ENCODE measurements around the gene TIMM13.

DNA sequence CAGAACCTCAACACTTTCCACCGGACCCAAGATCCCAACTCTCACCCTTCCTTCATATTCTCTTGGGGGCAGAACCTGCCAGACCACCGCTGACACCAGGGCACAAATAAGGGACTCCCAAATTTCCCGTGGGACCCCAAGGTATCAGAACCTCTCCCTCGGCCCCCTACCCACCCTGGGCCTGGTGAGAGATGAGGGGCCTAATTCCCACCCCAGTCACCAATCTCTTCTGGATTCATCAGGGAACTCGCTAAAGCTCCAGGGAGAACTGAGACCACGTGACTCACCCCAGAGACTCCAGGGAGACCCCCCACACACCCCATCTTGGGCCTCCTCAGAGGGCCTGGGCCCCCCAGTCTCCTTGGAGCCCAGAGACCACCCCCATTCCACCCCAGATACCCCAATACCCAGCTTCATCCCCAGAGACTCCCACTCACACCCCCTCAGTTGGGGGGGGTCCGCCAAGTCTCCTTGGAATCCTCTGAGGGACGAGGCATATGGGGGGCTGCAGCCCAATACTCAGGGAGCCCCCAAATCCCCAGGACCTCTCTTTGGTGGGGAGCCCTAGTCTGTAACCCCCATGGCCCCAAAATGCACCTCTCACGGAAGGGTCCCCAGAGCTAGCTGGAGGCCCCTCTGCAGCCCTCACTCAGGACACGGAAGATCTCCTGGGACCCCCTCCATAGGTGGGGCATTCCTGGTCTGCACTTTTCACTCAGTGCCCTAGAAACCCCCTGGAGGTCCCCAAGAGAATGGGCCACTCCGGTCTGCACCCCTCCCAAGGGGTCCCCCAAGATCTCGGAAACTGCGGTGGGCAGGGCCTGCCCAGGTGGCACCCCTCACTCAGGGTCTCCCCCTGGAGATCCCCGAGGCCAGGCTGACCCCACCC is 27.8 kb upstream of the TIMM13 start:
- TF ChIP-seq, protein P1, sequence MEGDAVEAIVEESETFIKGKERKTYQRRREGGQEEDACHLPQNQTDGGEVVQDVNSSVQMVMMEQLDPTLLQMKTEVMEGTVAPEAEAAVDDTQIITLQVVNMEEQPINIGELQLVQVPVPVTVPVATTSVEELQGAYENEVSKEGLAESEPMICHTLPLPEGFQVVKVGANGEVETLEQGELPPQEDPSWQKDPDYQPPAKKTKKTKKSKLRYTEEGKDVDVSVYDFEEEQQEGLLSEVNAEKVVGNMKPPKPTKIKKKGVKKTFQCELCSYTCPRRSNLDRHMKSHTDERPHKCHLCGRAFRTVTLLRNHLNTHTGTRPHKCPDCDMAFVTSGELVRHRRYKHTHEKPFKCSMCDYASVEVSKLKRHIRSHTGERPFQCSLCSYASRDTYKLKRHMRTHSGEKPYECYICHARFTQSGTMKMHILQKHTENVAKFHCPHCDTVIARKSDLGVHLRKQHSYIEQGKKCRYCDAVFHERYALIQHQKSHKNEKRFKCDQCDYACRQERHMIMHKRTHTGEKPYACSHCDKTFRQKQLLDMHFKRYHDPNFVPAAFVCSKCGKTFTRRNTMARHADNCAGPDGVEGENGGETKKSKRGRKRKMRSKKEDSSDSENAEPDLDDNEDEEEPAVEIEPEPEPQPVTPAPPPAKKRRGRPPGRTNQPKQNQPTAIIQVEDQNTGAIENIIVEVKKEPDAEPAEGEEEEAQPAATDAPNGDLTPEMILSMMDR (IDR thresholded peaks at IDR 0.05) = no peak
- no peak for TF ChIP-seq POLR2A (IDR thresholded peaks at IDR 0.05)
- no peak for TF ChIP-seq POLR2AphosphoS5 (IDR thresholded peaks at IDR 0.05; ENCODE audit: insufficient read depth in 1 of 2, low read depth in 1 of 2)

Data from vagina (tissue), 2 donors.